A549 (cell line): Measurements from ENCODE around the gene ZNF79. TPM values are rescaled to one million over a fixed set of nuclear protein-coding genes. Genes with fewer than 3 reads are reported as not detected.

Experiments
- ATAC-seq, 2 experiments: fragments of 200-7000 bp in 1 of 2; fragments of >200 bp in 1 of 2; cut with Nextera tagmentation in 1 of 2; cut with Tn5 transposase in 1 of 2; 3 replicates each; pipeline versions ENCODE4 v1.8.0 to v1.9.1; 2018 to 2020; ENCODE audit warnings: mild to moderate bottlenecking in 1 of 2, moderate library complexity in 1 of 2
- CTCF ChIA-PET: fragments of 300-600 bp; sonication (Branson Sonifier 250); formaldehyde crosslinking; extraction: SDS; loops from one replicate; lab custom pipeline; 2021; ENCODE audit warnings: antibody characterized with exemption, inconsistent platforms; lab: Yijun Ruan, JAX
- POLR2A ChIA-PET: fragments of 350-600 bp; formaldehyde crosslinking; extraction: SDS; loops from one replicate; lab custom pipeline; 2021; ENCODE audit warnings: antibody characterized with exemption, inconsistent platforms; lab: Yijun Ruan, JAX
- DNase-seq, 2 experiments: peaks; one replicate each; pipeline versions ENCODE4 v3.0.0 to v3.0.0-alpha.2; 2011 to 2016; ENCODE audit warnings: low read depth in 1 of 2, low spot score in 1 of 2
- FAIRE-seq: peaks from 2 replicates; lab custom pipeline; 2011; peaks lifted over from hg19 to GRCh38; lab: Jason Lieb, UNC
- H3K27ac ChIP-seq, 2 experiments: fragments of >200 bp; sonication (Bioruptor Twin); formaldehyde crosslinking; 3 replicates each; pipeline ENCODE4 v1.5.1; 2016 to 2017
- H3K4me1 ChIP-seq: fragments of >200 bp; sonication (Bioruptor Twin); formaldehyde crosslinking; 3 replicates; pipeline ENCODE4 v1.6.1; 2016
- H3K4me2 ChIP-seq: fragments of >200 bp; sonication (Bioruptor Twin); formaldehyde crosslinking; 3 replicates; pipeline ENCODE4 v1.6.1; 2016
- H3K4me3 ChIP-seq: fragments of >200 bp; sonication (Bioruptor Twin); formaldehyde crosslinking; 3 replicates; pipeline ENCODE4 v1.5.1; 2016
- H3K9me3 ChIP-seq: fragments of >200 bp; sonication (Bioruptor Twin); formaldehyde crosslinking; 3 replicates; pipeline ENCODE4 v1.6.1; 2016
- BCL3 ChIP-seq: fragments of >200 bp; sonication (Bioruptor Twin); formaldehyde crosslinking; IDR thresholded peaks from 3 replicates; pipeline ENCODE4 v1.6.1; 2016
- CHD2 ChIP-seq: fragments of 150-350 bp; IDR thresholded peaks from 2 replicates; pipeline ENCODE4 v1.6.1; 2014; ENCODE audit warnings: low read length; ENCODE audit not compliant: partially characterized antibody
- CHD4 ChIP-seq: fragments of 200-600 bp; sonication (generic); IDR thresholded peaks from 2 replicates; pipeline ENCODE4 v1.6.1; 2016; ENCODE audit warnings: antibody characterized with exemption, mild to moderate bottlenecking, borderline replicate concordance
- ESRRA ChIP-seq: fragments of 150-350 bp; IDR thresholded peaks from 2 replicates; pipeline ENCODE4 v1.6.1; 2014; ENCODE audit warnings: mild to moderate bottlenecking, low read length, borderline replicate concordance
- FOSB ChIP-seq: fragments of 250-450 bp; sonication (Bioruptor Pico); IDR thresholded peaks from 2 replicates; pipeline ENCODE4 v1.5.0; 2020; ENCODE audit warnings: mild to moderate bottlenecking, moderate library complexity
- FOSL2 ChIP-seq, 2 experiments: fragments of 450-650 bp in 1 of 2; fragments of >200 bp in 1 of 2; sonication (Bioruptor Twin) in 1 of 2; formaldehyde crosslinking; IDR thresholded peaks; 2 replicates each; pipeline versions ENCODE4 v1.5.0 to v1.6.1; 2016 to 2020; ENCODE audit warnings: mild to moderate bottlenecking in 1 of 2, moderate library complexity in 1 of 2
- FOXS1 ChIP-seq: fragments of 250-450 bp; sonication (Bioruptor Pico); IDR thresholded peaks from 2 replicates; pipeline ENCODE4 v1.5.0; 2020; ENCODE audit warnings: mild to moderate bottlenecking, moderate library complexity
- HDAC2 ChIP-seq: fragments of 200-600 bp; sonication (generic); IDR thresholded peaks from 2 replicates; pipeline ENCODE4 v1.6.1; 2016
- HOXA7 ChIP-seq: fragments of 250-450 bp; sonication (Bioruptor Pico); IDR thresholded peaks from 2 replicates; pipeline ENCODE4 v1.5.0; 2020; ENCODE audit warnings: mild to moderate bottlenecking, moderate library complexity
- HOXB5 ChIP-seq: fragments of 250-450 bp; sonication (Bioruptor Pico); IDR thresholded peaks from 2 replicates; pipeline ENCODE4 v1.5.0; 2020; ENCODE audit warnings: mild to moderate bottlenecking, moderate library complexity
- JUN ChIP-seq, 2 experiments: fragments of >200 bp; sonication (Bioruptor Twin); formaldehyde crosslinking; IDR thresholded peaks; 2 replicates in 1 of 2; 3 replicates in 1 of 2; pipeline ENCODE4 v1.6.1; 2016 to 2017
- MAFK ChIP-seq: fragments of 450-650 bp; IDR thresholded peaks from 2 replicates; pipeline ENCODE4 v1.6.1; 2014; ENCODE audit not compliant: partially characterized antibody
- MAZ ChIP-seq: fragments of 150-350 bp; IDR thresholded peaks from 2 replicates; pipeline ENCODE4 v1.6.1; 2014; ENCODE audit warnings: antibody characterized with exemption, low read depth, low read length, borderline replicate concordance
- MYC ChIP-seq: IDR thresholded peaks from 2 replicates; pipeline ENCODE4 v1.6.1; 2012; ENCODE audit warnings: mild to moderate bottlenecking, inconsistent platforms, low read length, improper control_type of control experiment, borderline replicate concordance
- NPAS2 ChIP-seq: fragments of 250-450 bp; sonication (Bioruptor Pico); IDR thresholded peaks from 2 replicates; pipeline ENCODE4 v1.8.0; 2022; ENCODE audit warnings: mild to moderate bottlenecking, moderate library complexity, borderline replicate concordance
- NR3C1 ChIP-seq: fragments of >200 bp; sonication (Bioruptor Twin); formaldehyde crosslinking; IDR thresholded peaks from 3 replicates; pipeline ENCODE4 v1.6.1; 2017
- PHF8 ChIP-seq: fragments of 200-600 bp; sonication (generic); IDR thresholded peaks from 2 replicates; pipeline ENCODE4 v1.6.1; 2016; ENCODE audit warnings: low read depth, mild to moderate bottlenecking, antibody characterized with exemption, moderate library complexity, borderline replicate concordance
- POLR2A ChIP-seq: IDR thresholded peaks from 2 replicates; pipeline ENCODE4 v1.6.1; 2012; ENCODE audit warnings: mild to moderate bottlenecking, low read length
- POLR2AphosphoS2 ChIP-seq: conservative IDR thresholded peaks from 2 replicates; pipeline ENCODE4 v1.6.1; 2012; ENCODE audit warnings: low read length, improper control_type of control experiment, inconsistent platforms
- RARB ChIP-seq: fragments of 250-450 bp; sonication (Bioruptor Pico); IDR thresholded peaks from 2 replicates; pipeline ENCODE4 v1.8.0; 2021; ENCODE audit warnings: mild to moderate bottlenecking, moderate library complexity
- RCOR1 ChIP-seq: fragments of 150-350 bp; IDR thresholded peaks from 2 replicates; pipeline ENCODE4 v1.6.1; 2014; ENCODE audit warnings: antibody characterized with exemption, low read length, low read depth
- SREBF2 ChIP-seq: fragments of 450-650 bp; IDR thresholded peaks from 2 replicates; pipeline ENCODE4 v1.6.1; 2014; ENCODE audit warnings: mild to moderate bottlenecking, moderate library complexity
- TFCP2L1 ChIP-seq: fragments of 250-450 bp; sonication (Bioruptor Pico); IDR thresholded peaks from 2 replicates; pipeline ENCODE4 v1.5.0; 2021; ENCODE audit warnings: mild to moderate bottlenecking
- USF2 ChIP-seq: fragments of 450-650 bp; IDR thresholded peaks from 2 replicates; pipeline ENCODE4 v1.6.1; 2014; ENCODE audit warnings: antibody characterized with exemption
- ZFP36 ChIP-seq: fragments of 450-650 bp; IDR thresholded peaks from 2 replicates; pipeline ENCODE4 v1.6.1; 2014; ENCODE audit warnings: borderline replicate concordance; ENCODE audit not compliant: partially characterized antibody
- ZNF302 ChIP-seq: fragments of 250-450 bp; sonication (Bioruptor Pico); IDR thresholded peaks from 2 replicates; pipeline ENCODE4 v1.9.0; 2021; ENCODE audit warnings: inconsistent platforms, mild to moderate bottlenecking, moderate library complexity
- ZSCAN20 ChIP-seq: fragments of 250-450 bp; sonication (Bioruptor Pico); IDR thresholded peaks from 2 replicates; pipeline ENCODE4 v1.8.0; 2022; ENCODE audit warnings: mild to moderate bottlenecking, moderate library complexity
- WGBS: methylation state at CpG from one replicate; pipeline ENCODE4 v1.1.6; 2017; ENCODE audit errors: missing lambda C conversion rate; 5-methylcytosine and 5-hydroxymethylcytosine counted together
- polyA plus RNA-seq, 4 experiments: library from polyadenylated mRNA; depleted of rRNA in 3 of 4; stranded (reverse); fragments of >200 nt; fragmentation: RNase III in 1 of 4; extraction: RNeasy Plus Mini Kit Qiagen cat#74134 plus additional on column Dnase treatment in 1 of 4; gene quantifications; 2 replicates in 3 of 4; 3 replicates in 1 of 4; pipeline ENCODE4 v1.2.3, GENCODE V29; 2011 to 2017
- TF ChIP-seq, protein P1 (sequence below): fragments of 200-600 bp; sonication (generic); IDR thresholded peaks from 2 replicates; pipeline ENCODE4 v1.6.1; 2016; ENCODE audit warnings: antibody characterized with exemption, mild to moderate bottlenecking, moderate library complexity

The ZNF79 gene
- polyA plus RNA-seq, 2 of the 4 experiments (the other 2 are of a cell fraction), result 4.9 to 5.7 TPM

DNA sequence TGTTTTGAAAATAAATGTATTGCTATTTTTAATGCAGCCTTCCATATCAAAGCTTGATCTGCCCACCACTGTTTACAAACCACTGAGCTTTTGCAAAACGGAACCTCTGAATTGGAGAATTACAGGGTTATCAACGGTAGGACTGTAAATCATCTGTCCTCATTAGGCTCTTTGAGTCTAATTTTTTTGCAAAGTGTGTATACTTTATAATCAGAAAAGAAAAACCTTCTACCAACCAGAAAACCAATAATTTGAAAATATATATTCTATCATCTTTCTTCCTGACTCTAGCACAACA lies 34.0 kb upstream of the ZNF79 start (continued):
- TF ChIP-seq CHD2 (no peak), SREBF2 (no peak), ZNF302 (CRISPR knock-in tag) (no peak), MYC (no peak), POLR2AphosphoS2 (no peak), HOXA7 (CRISPR knock-in tag) (no peak), HDAC2 (no peak)

DNA sequence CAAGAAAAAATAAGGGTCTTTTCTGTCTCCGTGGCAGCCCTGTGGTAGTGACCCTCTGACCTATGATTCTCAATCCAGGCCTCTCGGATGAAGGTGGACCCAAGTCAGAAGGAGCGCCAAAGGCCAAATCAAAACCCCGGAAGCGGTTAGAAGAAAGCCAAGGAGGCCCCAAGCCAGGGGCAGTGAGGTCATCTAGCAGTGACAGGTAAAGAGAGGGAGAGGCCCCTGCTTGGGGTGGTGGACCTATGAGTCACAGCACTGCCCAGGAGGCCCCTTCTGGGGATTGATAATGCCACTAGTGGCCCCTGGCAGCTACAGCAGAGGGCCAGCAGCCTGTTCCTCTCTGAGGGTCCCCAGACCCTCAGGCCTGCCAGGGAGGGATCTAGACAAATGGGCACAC lies 33.6 kb upstream of the ZNF79 start:
- Histone ChIP-seq H3K4me3 (no peak overlapping the region), H3K27ac (peak overlapping the region; percentile 12 to 94; a peak in 5 of 6 replicates), H3K4me2 (no peak overlapping the region), H3K9me3 (no peaks in the 10 kb centered on the region), H3K4me1 (peaks cover 35% of the 10 kb centered on the region)
- POLR2A ChIA-PET, result no interaction called here
- CTCF ChIA-PET, result interaction anchor here (1.1 kb wide), 1 partner anchor 26 kb away, joined by 3 read pairs; no protein-coding TSS in a partner anchor
- WGBS, result 93% methylated on average over 5 of the region's 5 CpGs
- ATAC-seq (no peak), DNase-seq (no peak), FAIRE-seq (no peak)
- no peak for TF ChIP-seq PHF8
- TF ChIP-seq RCOR1, result no peak
- no peak for TF ChIP-seq FOSL2 (IDR thresholded peaks at IDR 0.05)
- TF ChIP-seq FOSL2 (CRISPR knock-in tag; IDR thresholded peaks at IDR 0.05), result no peak
- no peak for TF ChIP-seq MAFK
- TF ChIP-seq NR3C1, result no peak
- no peak for TF ChIP-seq JUN (IDR thresholded peaks at IDR 0.05)
- no peak for TF ChIP-seq HOXB5 (CRISPR knock-in tag)
- TF ChIP-seq MAZ, result no peak
- TF ChIP-seq FOSB (CRISPR knock-in tag), result no peak
- TF ChIP-seq TFCP2L1, result no peak
- no peak for TF ChIP-seq ZFP36
- TF ChIP-seq ZSCAN20 (CRISPR knock-in tag), result no peak
- TF ChIP-seq RARB (CRISPR knock-in tag), result no peak
- no peak for TF ChIP-seq BCL3
- TF ChIP-seq, all 56 proteins: peak for 0

GRCh38 chr9:127392166-127392565 lies 32.0 kb upstream of the ZNF79 start:
- 89% methylated on average over 5 of the region's 5 CpGs for WGBS
- Histone ChIP-seq H3K27ac (peak overlapping the region in 1 of 2 experiments; percentile 61; a peak in 2 of 6 replicates), H3K4me2 (no peak overlapping the region)

GRCh38 chr9:127392976-127393375 lies 31.2 kb upstream of the ZNF79 start:
- CTCF ChIA-PET, result interaction anchor here (0.6 to 2.7 kb wide), 7 partner anchors 45 to 432 kb away, joined by 3 to 9 read pairs (median 3); no protein-coding TSS in a partner anchor
- DNase-seq, result no peak
- no peak for ATAC-seq
- POLR2A ChIA-PET, result no interaction called here
- FAIRE-seq, result no peak
- H3K4me1 ChIP-seq, result peaks cover 28% of the 10 kb centered on the region
- H3K27ac ChIP-seq, result peak overlapping the region in 1 of 2 experiments; percentile 61; a peak in 3 of 6 replicates
- H3K4me2 ChIP-seq, result no peak overlapping the region
- H3K4me3 ChIP-seq, result no peak overlapping the region
- 92% methylated on average over 5 of the region's 5 CpGs for WGBS
- H3K9me3 ChIP-seq, result no peaks in the 10 kb centered on the region
- no peak for TF ChIP-seq NPAS2
- no peak for TF ChIP-seq TFCP2L1
- TF ChIP-seq CHD4, result no peak
- TF ChIP-seq USF2, result no peak
- TF ChIP-seq NR3C1, result no peak
- no peak for TF ChIP-seq FOXS1 (CRISPR knock-in tag)
- no peak for TF ChIP-seq ESRRA
- TF ChIP-seq, protein P1, sequence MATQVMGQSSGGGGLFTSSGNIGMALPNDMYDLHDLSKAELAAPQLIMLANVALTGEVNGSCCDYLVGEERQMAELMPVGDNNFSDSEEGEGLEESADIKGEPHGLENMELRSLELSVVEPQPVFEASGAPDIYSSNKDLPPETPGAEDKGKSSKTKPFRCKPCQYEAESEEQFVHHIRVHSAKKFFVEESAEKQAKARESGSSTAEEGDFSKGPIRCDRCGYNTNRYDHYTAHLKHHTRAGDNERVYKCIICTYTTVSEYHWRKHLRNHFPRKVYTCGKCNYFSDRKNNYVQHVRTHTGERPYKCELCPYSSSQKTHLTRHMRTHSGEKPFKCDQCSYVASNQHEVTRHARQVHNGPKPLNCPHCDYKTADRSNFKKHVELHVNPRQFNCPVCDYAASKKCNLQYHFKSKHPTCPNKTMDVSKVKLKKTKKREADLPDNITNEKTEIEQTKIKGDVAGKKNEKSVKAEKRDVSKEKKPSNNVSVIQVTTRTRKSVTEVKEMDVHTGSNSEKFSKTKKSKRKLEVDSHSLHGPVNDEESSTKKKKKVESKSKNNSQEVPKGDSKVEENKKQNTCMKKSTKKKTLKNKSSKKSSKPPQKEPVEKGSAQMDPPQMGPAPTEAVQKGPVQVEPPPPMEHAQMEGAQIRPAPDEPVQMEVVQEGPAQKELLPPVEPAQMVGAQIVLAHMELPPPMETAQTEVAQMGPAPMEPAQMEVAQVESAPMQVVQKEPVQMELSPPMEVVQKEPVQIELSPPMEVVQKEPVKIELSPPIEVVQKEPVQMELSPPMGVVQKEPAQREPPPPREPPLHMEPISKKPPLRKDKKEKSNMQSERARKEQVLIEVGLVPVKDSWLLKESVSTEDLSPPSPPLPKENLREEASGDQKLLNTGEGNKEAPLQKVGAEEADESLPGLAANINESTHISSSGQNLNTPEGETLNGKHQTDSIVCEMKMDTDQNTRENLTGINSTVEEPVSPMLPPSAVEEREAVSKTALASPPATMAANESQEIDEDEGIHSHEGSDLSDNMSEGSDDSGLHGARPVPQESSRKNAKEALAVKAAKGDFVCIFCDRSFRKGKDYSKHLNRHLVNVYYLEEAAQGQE, result no peak

More at GRCh38 chr9:127392166-127392565, 32.0 kb upstream of the ZNF79 start:
- Histone ChIP-seq H3K4me1 (peaks cover 35% of the 10 kb centered on the region), H3K4me3 (no peak overlapping the region), H3K9me3 (no peaks in the 10 kb centered on the region)
- ChIA-PET POLR2A (no interaction called here), CTCF (interaction anchor here (0.6 to 2.7 kb wide), 5 partner anchors 47 to 432 kb away, joined by 3 to 6 read pairs (median 3); no protein-coding TSS in a partner anchor)
- FAIRE-seq (no peak), DNase-seq (no peak), ATAC-seq (no peak)
- TF ChIP-seq FOXS1 (CRISPR knock-in tag) (no peak), POLR2A (no peak)
